ENCODE measurements around the gene SH3D19.
"Not testable (repeated sequence)": the region's sequence is repeated elsewhere in the genome, so short reads cannot be mapped to it uniquely, and the experiment has no call there.

The SH3D19 gene

DNA sequence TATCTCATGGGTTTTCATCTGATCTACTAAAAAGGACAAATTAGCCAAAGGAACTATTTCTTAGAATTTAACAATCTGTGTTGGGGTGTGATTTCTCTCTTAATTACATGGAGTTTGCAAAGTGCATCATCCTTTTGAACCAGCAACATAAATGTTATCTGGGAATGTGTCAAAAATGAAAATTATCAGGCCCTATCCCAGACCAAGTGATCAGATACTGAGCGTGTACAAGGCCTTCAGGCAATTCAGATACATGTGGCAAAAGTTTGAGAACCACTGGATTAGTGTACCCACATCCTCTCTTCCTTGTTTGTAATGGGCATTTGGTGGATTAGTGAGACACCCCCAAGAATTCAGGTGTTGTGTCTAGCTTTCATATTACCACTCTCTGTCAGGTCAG is 3.8 kb downstream of the SH3D19 start:
- no peak for DNase-seq (ENCODE audit: low read depth in 2 of 2)

DNA sequence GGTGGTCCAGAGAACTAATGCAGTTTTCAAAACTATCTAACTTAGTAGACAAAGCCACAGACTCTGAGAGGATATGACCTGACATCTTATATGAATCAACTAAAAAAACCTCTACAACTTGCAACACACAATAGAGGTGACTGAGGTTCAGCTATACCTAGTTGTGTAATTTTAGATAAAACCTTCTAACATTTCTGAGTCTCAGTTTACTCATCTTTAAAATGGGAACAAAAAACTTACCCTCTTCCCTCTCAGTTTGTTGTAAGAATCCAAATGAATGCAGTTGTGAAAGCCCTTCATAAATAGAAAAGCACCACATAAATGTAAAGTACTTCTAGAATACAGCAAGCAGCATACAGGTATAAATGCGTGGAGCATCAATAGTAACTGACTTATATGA is 5.9 kb downstream of the SH3D19 start:
- no peak for DNase-seq (ENCODE audit: low read depth in 2 of 2)

DNA sequence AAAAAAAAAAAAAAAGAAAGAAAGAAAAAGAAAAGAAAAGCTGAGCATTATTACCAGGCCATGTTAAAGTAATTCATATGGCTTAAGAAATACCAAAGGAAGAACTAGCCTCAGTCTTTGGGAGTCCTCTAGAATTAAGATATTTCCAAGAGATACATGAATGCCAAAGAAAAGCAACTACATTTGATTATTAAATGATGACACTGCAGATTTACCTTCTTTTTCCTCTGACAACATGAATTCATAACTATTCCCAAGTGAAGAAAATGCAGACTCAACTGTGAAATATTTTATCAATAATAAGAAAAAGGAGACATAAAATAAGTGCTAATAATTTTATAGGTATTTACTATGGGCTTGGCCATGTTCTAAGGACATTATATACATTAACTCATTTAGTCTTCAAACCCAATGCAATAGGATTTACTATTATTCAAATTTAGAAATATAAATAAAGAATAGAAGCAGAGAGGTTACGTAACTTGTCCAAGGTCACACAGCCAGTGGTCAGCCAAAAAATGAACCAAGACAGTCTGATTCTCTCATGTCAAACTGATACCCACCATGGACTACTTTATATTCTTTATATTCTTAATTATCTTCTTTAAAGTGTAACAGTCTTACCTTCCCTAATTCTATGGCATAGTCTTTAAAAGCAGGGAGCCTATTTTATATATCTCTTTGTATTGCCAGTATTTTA is 6.9 kb downstream of the SH3D19 start:
- DNase-seq (ENCODE audit: low read depth in 2 of 2) = no peak

DNA sequence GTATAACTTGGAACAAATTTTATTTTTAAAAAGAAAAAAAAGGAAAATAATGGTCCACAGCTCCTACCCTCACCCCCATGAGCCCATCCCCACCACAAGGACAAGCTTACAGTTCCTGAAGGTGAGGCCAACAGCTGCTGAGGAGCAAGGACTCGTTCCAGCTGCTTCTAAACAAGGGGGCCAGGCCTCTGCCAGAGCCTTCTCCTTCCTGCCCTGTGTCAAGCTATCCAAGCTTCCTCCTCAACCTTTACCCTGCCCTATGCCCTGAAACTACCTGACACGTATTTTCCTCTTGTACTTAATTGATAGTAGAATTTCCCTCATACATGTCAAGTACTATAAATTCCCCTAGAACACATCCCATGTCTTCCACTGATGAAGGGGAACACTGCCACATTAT is 8.8 kb downstream of the SH3D19 start:
- DNase-seq (ENCODE audit: low read depth in 2 of 2) = no peak

DNA sequence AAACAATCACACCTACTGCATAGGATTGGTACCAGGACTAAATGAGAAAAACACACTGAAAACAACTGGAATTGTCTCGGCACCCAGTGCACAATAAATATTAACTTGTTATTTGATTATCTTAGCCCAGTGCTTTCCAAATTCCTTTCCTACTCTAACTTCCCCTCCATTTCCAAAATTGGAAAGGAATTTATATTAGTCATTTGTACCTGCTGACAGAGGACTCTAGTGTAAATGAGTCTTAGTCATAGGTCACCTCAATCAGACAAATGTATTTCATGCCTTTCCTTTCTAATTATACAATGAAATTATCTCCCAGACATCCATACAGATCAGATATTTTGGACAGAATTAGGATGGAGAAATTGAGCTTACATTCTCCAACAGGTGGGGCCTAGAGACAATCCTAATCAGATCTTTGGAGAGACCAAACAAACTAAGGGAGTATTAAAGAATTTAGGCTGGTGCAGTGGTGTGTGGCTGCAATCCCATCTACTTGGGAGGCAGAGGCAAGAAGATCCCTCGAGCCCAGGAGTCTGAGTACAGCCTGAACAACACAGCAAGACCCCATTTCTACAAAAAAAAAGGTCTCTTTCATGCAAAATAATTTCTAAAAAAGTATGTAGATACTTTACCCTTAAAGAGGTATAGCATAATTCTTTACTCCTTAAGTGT is 10.1 kb downstream of the SH3D19 start:
- DNase-seq (ENCODE audit: low read depth in 2 of 2) = no peak

DNA sequence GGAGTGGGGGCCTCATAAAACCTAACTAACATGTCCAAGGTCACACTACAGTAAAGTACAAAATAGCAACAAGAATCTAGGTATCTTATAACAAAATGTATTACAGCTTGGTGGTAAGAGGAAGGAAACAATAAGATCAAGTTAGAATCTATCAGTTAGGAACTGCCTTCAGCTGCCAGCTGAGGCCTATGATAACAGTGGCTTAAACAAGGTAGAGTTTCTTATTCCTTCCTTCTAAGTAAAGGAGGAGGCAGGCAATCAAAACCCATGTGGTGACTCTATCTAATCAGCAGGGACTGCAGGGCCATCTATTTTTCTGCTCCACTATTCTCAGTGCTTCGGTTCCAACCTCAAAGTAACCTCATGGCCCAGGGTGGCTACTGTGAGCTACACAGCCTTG is 10.9 kb downstream of the SH3D19 start:
- DNase-seq (ENCODE audit: low read depth in 2 of 2) = no peak

DNA sequence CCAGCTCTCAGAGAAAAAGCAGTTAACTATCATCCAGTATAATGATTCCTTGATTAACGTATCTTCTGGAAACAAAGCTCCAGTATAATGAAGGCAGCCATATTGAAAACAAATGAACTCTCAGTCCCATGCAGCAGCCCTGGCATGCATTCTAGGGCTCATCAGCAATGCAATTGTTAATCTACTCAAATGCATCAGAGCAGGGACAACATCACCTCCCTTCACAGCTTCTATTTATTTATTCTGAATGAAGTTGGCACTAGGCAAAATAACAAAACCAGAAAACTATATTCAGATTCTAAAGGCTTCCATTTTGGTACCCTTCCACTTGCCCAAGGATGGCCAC is 11.4 kb downstream of the SH3D19 start:
- DNase-seq (ENCODE audit: low read depth in 2 of 2) = no peak

DNA sequence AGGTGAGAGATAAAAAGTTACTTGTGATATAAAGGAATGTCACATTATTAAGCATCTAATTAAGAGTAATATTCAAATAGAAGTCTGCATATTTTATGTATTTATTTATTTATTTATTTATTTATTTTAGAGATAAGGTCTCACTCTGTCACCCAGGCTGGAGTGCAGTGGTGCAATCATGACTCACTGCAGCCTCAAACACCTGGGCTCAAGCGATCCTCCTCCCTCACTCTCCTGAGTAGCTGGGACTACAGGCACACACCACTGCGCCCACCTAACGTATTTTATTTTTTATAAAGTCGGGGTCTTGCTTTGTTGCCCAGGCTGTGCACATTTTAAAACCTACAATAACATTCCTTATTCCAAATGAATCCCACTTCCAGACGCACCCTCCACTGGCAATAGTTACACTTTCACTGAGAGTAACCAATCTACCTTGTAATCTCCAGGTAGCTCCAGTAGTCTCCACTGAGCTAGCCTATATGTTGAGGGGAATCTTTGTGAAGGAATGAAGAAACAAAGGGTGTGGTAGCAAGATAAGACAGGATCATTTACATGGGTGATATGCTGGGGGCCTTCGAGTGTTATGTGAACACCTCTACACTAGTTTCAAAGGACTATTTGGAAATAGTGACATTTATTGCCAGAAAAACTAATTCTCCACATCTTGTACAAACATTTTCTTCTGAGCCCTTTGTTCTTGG is 11.9 kb downstream of the SH3D19 start:
- no peak for DNase-seq (ENCODE audit: low read depth in 2 of 2)

DNA sequence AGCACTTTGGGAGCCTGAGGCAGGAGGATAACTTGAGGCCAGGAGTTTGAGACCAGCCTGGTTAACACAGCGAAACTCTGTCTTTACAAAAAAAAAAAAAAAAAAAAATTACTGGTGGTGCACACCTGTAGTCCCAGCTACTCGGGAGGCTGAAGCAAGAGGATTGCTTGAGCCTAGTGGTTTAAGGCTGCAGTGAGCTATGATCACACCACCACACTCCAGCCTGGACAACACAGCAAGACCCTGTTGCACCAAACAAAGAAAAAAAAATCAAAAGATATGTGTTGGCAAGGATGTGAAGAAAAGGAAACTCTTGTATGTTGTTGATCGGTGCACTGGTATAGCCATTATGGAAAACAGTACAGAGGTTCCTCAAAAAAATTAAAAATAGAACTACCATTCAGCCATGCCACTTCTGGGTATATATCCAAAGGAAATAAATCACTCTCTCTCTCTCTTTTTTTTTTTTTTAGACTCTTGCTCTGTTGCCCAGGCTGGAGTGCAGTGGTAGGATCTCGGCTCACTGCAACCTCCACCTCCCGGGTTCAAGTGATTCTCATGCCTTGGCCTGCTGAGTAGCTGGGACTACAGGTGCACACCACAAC is 15.2 kb downstream of the SH3D19 start:
- DNase-seq (ENCODE audit: low read depth in 2 of 2) = no peak

DNA sequence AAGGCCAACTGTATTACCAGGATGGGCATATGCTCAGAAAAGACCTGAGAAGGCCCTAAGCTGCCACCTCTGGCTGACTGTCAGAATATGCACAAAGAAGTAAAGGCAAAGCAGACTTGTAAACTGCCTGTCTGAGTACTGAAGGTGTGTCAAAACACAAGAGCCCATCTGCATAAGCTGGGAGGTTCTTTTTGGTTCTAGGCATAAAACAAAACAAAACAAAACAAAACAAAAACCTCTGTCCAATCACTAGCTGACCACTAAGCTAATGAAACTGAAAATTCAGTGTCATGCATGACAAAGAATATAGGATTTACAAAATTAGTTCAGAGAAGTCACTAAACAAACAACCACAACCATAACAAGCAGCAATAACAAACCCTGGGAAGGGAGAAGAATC is 20.6 kb downstream of the SH3D19 start:
- DNase-seq (ENCODE audit: low read depth in 2 of 2) = no peak

DNA sequence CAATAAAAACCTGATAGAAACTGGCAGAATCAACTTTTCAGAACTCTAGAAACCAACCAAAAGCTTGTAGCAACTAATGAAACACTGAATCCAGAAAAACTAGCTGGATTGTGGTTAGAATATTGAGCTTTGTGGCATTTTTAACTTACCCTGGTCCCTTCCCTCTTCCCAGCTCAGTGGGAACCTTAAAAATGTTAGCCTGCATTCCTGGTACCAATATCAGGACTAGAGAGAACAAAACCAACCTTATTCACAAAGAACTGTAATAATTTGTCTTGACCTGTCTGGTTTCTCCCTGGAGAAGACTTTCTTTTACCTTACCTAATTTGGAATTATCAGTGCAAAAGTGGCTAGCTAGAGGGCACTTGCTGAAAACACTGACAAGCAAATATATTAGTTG is 21.2 kb downstream of the SH3D19 start:
- no peak for DNase-seq (ENCODE audit: low read depth in 2 of 2)

DNA sequence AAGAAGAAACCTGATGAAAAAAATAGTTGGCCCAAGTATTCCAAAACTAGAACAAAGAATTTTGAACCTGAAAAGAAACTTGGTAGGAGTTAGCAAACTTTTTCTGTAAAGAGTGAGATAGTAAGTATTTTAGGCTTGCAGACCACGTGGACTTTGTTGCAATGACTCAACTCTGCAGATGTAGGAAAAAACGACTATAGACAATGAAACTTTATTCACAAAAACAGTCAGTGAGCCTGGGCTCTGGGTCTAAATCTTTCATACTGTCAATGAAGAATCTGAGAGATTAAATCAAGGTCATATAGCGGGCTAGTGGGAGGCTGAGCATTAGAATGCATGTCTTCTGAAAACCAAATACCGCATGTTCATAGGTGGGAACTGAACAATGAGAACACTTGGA is 23.0 kb downstream of the SH3D19 start:
- DNase-seq (ENCODE audit: low read depth in 2 of 2) = no peak

DNA sequence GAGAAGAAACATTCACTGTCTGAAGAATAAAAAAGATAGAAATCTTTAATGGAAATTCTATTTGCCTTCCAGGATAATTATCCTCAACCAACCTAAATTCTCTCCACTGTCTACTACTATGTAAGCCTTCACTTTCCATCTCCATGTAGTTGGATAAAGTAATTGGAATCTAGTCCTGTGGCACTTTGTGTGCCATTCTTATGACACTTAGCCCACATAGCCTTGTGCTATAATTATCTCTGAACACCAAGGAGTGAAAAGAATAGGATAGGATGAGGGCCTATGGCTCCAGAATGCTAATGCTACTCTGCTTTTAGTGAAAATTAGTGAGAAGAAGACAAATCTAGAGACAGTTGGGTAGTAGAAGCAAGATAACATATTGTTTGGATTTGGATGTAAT is 28.2 kb downstream of the SH3D19 start:
- DNase-seq (ENCODE audit: low read depth in 2 of 2) = no peak

DNA sequence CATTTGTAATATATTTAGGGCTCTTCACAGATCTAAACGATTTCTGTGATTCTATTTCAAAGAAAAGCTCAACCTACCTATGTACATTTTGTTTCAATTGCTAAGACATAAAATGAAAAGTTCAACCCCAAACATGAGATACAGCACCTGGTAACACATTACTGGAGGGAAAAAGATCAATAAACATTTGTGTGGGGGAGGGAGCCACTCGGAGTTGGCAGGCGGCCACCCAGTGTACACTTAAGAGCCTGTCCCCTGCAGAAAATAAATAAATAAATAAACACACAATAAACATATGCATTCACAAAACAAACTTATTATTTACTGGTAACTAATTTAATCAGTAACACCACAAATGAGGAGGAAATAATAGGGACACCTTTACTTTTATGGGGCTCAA is 29.2 kb downstream of the SH3D19 start:
- no peak for DNase-seq (ENCODE audit: low read depth in 2 of 2)

DNA sequence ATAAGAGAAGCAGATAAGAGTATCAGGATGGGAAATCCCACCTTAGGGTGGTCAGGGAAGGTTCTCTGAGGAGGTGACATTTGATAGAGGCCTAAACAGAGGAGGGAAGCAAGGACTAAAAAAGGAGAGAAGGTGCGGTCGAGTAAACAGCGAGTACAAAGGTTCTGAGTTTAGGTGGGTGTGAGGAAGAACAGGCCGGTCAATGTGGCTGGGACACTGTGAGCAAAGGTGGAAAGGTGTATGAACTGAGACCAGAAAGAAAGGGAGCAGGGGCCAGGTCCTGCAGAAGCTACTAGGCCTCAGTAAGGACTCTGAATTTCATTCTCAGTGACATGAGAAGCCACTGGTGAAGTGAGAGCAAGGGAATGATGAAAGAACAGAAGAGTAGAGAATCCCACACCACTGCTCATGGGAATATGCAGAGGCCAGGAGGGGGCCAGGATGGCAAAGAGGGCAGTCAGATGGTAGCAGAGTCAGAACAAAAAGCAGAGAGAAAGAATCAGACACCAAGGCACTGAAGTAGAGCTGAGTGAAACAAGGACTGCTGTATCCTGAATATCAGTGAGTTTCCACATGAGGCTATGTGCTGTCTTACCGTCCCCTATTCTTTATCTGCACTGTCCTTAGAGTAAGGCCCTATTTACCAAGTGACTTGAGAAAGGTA is 30.4 kb downstream of the SH3D19 start:
- no peak for DNase-seq (ENCODE audit: low read depth in 2 of 2)

DNA sequence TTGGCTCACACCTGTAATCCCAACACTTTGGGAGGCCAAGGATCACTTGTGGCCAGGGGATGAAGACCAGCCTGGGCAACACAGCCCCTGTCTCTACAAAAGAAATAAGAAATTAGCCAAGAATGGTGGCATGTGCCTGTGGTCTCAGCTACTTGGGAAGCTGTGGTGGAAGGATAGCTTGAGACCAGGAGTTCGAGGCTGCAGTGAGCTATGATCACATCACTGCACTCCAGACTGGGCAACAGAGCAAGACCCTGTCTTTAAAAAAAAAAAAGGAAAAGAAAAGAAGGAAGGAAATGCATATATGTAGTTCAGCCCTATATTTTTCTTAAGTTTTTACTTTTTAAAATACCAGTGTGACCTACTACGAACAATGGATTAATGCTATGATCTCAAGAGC is 33.4 kb downstream of the SH3D19 start:
- no peak for DNase-seq (ENCODE audit: low read depth in 2 of 2)

DNA sequence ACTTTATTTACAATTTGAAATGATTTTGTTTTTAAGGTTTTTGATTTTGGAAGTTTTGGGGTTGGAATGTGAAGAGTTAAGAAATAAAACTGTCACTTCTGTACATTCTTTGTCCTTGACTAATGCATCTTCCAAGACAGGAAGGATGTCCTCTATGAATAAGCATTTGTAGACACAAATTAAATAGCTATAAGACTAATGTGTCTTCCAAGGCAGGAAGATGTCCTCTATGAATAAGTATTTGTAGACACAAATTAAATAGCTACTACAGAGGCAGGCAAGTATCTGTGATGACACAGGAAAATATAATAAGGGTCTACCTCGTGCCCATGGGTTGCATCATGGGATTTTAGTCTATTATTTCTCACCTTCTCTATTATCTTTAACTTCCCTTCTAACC is 33.9 kb downstream of the SH3D19 start:
- DNase-seq (ENCODE audit: low read depth in 2 of 2) = no peak

DNA sequence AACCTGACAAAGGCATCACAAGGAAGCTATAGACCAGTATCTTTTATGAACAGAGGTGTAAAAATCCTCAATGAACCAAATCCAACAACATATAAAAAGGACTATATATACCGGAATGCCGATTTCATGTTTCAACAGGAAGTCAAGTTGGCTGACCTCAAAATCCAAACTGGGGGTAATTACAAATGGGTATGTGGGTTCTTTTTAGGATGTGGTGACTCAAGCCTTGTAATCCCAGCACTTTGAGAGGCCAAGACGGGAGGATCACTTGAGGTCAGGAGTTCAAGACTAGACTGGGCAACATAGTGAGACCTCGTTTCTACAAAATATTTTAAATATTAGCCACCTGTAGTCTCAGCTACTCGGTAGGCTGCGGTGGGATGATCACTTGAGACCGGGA is 38.0 kb downstream of the SH3D19 start:
- DNase-seq (ENCODE audit: low read depth in 2 of 2) = no peak

DNA sequence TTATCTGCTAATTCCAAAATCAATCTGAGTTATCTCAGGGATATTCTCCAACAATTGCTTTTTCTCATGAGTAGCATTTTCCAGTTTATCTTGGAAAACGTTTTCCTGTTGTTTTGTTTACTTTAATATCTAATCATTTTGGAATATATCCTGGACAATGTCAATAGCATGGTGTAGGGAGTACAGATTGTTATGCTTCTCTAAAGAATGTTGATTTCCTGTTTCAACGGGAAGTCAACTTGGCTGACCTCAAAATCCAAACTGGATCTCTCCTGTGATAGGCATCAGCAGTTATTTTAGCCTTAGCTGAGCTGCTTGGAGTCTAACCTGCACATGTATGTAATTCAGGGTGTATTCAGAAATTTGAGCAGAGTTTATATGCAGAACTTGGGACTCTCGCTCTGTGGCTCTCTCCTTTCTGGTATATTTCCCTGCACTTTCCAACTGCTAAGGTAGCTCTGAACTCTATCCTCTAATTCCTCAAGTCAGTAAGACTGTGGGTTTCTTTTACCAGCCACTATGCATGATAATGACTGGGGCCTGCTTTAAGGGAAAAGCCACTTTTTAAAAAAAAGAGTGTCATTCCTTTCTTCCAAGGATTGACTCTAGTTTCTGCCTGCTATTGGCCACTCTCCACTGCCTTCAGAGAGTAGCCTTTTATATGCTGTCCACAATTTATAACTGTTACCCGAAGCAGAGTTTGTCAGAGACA is 40.7 kb downstream of the SH3D19 start:
- DNase-seq (ENCODE audit: low read depth in 2 of 2) = no peak

DNA sequence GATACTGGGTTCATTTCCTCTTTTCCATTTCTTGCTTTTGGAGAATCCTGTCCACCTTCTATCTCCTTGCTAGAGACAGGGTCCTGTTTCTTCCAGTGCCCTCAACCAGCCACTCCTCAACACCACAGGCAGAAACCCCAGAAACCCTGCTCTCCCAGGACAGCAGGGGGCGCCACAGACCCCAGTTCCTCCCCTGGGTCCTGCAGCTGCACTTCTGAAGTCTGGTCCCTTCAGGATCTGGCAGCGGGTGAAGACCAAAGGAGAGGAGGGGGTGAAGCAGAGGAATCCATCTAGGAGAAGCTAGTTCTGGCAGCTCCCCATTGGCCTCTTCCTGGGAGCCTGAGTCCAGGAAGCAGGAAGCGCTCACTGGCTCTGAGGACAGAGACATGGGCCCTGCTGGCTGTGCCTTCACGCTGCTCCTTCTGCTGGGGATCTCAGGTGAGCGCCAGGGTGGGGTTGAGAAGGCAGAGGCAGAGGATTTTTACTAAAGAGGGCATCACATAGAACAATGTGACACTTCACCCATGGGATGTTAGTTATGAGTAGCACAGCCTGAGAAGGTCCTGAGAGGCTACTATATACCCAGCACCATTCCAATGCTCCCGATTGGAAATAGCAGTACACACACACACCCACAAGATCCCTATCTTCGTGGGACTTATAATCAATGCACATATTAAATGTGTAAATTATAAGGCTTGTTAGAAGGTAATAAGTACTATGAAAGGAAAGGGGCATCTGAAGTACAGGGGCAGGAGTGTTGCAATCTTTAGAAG is 48.4 kb downstream of the SH3D19 start, which contains the start of gene PRSS48:
TSS of gene PRSS48 (plus strand) at position 375 of the 776 bp plus-strand sequence. CDS start at position 387, 12 bp downstream.
- peak; percentile 37 to 47 for DNase-seq (ENCODE audit: low read depth in 2 of 2)

DNA sequence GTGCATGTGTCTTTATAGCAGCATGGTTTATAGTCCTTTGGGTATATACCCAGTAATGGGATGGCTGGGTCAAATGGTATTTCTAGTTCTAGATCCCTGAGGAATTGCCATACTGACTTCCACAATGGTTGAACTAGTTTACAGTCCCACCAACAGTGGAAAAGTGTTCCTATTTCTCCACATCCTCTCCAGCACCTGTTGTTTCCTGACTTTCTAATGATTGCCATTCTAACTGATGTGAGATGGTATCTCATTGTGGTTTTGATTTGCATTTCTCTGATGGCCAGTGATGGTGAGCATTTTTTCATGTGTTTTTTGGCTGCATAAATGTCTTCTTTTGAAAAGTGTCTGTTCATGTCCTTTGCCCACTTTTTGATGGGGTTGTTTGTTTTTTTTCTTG is 56.5 kb downstream of the SH3D19 start:
- DNase-seq (ENCODE audit: low read depth in 2 of 2) = not testable (repeated sequence)

All from stimulated activated CD8-positive, alpha-beta memory T cell treated with anti-CD3 and anti-CD28 coated beads, Interleukin-2, amount 100 ng/mL, for 48 hours (primary cell).